ENCODE measurements around the gene METTL25B.
A peak's percentile ranks its signal among the peaks of the same experiment; 100 is the strongest.

METTL25B gene

DNA sequence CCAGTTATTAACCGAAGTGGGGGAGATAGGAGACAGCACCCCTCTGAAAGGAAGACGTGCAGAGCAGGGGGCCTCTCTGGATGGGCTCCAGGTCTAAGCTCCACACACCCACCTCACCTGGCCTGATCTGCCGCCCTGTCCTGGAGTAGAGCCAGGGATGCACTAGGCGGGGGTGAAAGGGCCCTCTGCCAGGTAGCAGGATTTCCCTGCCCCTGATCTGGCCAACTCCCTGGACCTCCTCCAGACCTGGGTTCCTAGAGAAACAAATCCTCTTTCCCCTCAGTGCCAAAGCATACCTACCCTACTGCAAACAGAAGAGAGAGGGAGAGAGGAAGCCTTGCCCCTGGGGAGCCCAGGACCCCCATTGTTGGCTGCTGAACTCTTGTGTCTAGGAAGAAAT, 24.9 kb upstream of the METTL25B start:
- no peak for DNase-seq (ENCODE audit: low read depth)
- peak overlapping the region; percentile 3 for H3K4me3 ChIP-seq (ENCODE audit: low read depth, low read length)
- TF ChIP-seq, protein P1, sequence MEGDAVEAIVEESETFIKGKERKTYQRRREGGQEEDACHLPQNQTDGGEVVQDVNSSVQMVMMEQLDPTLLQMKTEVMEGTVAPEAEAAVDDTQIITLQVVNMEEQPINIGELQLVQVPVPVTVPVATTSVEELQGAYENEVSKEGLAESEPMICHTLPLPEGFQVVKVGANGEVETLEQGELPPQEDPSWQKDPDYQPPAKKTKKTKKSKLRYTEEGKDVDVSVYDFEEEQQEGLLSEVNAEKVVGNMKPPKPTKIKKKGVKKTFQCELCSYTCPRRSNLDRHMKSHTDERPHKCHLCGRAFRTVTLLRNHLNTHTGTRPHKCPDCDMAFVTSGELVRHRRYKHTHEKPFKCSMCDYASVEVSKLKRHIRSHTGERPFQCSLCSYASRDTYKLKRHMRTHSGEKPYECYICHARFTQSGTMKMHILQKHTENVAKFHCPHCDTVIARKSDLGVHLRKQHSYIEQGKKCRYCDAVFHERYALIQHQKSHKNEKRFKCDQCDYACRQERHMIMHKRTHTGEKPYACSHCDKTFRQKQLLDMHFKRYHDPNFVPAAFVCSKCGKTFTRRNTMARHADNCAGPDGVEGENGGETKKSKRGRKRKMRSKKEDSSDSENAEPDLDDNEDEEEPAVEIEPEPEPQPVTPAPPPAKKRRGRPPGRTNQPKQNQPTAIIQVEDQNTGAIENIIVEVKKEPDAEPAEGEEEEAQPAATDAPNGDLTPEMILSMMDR (conservative IDR thresholded peaks at IDR 0.05; ENCODE audit: low read depth, low read length) = no peak

- TF ChIP-seq, protein P1 (conservative IDR thresholded peaks at IDR 0.05; ENCODE audit: low read depth, low read length) = peak; percentile 21
- peak overlapping the region; percentile 3 for H3K4me3 ChIP-seq (ENCODE audit: low read depth, low read length)
- peak; percentile 69 for DNase-seq (ENCODE audit: low read depth)
Observed at GRCh38 chr1:156703741-156704140, 24.5 kb upstream of the METTL25B start.

- TF ChIP-seq, protein P1 (conservative IDR thresholded peaks at IDR 0.05; ENCODE audit: low read depth, low read length) = no peak
- peak overlapping the region; percentile 49 for H3K4me3 ChIP-seq (ENCODE audit: low read depth, low read length)
- no peak for DNase-seq (ENCODE audit: low read depth)
Observed at GRCh38 chr1:156704166-156704711, 24.0 kb upstream of the METTL25B start.

GRCh38 chr1:156704930-156705320, 23.3 kb upstream of the METTL25B start:
- peak; percentile 54 for DNase-seq (ENCODE audit: low read depth)
- TF ChIP-seq, protein P1 (conservative IDR thresholded peaks at IDR 0.05; ENCODE audit: low read depth, low read length) = no peak
- peak overlapping the region; percentile 49 for H3K4me3 ChIP-seq (ENCODE audit: low read depth, low read length)

- peak; percentile 28 for DNase-seq (ENCODE audit: low read depth)
- TF ChIP-seq, protein P1 (conservative IDR thresholded peaks at IDR 0.05; ENCODE audit: low read depth, low read length) = no peak
- peak within 1 kb of the TSS; percentile 49 for H3K4me3 ChIP-seq (ENCODE audit: low read depth, low read length)
Observed at GRCh38 chr1:156705321-156705917, 22.9 kb upstream of the METTL25B start, which contains the start of gene CRABP2. TSS of gene CRABP2 (minus strand) at chr1:156705583. CDS start at chr1:156705446, 137 bp downstream.

GRCh38 chr1:156705918-156706656, 22.2 kb upstream of the METTL25B start:
- H3K4me3 ChIP-seq (ENCODE audit: low read depth, low read length) = peak overlapping the region; percentile 49
- peak; percentile 52 for DNase-seq (ENCODE audit: low read depth)
- TF ChIP-seq, protein P1 (conservative IDR thresholded peaks at IDR 0.05; ENCODE audit: low read depth, low read length) = peak; percentile 76
